GM12865 (cell line): ENCODE data around the gene GRM4.

Experiments used
- DNase-seq: peaks from one replicate; pipeline ENCODE4 v3.0.0; 2010; ENCODE audit warnings: low read depth
- H3K4me3 ChIP-seq: 2 replicates; pipeline ENCODE4 v1.5.1; 2011; ENCODE audit warnings: mild to moderate bottlenecking, low read depth, low read length, control low read depth
- CTCF ChIP-seq: IDR thresholded peaks from 2 replicates; pipeline ENCODE4 v1.5.1; 2011; ENCODE audit warnings: low read length, control low read depth, low read depth, inconsistent platforms; ENCODE audit not compliant: insufficient read depth; ENCODE audit errors: missing control alignments

Gene GRM4

GRCh38 chr6:34057191-34057590, 88.7 kb downstream of the GRM4 start:
- DNase-seq: no peak
- no peak overlapping the region for H3K4me3 ChIP-seq
- TF ChIP-seq CTCF: no peak

DNA sequence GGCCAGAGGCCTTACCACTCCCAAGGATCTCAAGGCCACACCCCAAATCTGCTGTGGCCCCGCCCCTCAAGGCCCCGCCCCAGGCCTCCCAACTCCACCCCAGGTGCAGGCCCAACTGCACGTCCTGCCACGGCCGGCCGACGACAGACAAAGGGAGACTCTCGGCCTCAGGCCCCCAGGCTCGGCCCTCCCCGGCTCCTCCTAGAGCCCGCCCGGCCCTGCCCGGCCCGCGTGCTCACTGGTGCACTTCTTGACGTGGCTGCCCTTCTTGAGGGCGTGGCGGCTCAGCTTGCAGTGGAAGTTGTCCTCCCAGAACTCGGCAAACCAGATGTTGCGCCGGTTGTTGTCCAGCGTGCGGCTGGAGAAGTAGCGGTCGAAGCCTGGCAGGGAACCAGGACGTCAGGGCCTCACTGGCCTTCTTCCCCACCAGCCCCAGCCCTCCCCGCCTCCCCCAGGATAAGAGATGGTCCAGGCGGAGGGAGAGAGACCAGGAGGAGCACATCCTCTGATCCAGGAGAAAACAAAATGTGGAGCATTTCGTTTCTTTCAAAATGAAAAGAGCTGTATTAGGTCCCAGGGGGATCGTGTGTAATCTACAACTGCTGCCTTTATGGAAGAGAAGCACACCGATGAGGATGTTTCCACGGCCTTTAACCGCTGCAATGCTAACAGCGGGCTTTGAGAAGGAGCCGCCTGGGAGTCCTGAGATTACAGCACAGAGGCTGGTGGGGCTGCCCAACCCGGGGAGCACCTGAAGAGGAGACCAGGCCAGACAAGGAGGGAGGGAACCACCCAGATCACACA, 89.4 kb downstream of the GRM4 start:
- peak; percentile 37 for DNase-seq
- H3K4me3 ChIP-seq: no peak overlapping the region
- TF ChIP-seq CTCF: no peak

GRCh38 chr6:34055223-34055933, 90.5 kb downstream of the GRM4 start:
- peak; percentile 89 for TF ChIP-seq CTCF
- no peak overlapping the region for H3K4me3 ChIP-seq
- peak; percentile 75 for DNase-seq

DNA sequence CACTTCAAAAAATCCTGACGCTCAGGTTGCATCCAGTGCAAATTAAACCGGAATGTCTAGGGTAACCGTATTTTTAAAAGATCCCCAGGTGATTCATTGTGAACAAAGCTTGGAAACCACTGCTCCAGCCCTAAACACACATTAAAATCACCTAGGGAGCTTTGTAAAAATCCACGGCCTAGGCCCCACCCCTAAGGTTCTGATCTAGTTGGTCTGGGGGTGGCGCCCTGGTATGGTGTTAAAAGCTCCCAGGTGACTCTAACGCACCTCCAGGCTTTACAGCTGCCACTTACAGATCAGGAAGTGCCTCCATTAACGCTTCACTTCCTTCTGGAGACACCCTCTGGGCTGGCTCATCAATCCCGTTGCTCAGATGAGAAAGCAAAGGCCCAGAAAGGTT, 92.2 kb downstream of the GRM4 start:
- no peak for TF ChIP-seq CTCF
- no peak for DNase-seq
- H3K4me3 ChIP-seq: no peak overlapping the region

- TF ChIP-seq CTCF: no peak
- no peak overlapping the region for H3K4me3 ChIP-seq
- DNase-seq: no peak
These were observed 92.8 kb downstream of the GRM4 start for GRCh38 chr6:34052918-34053608.

GRCh38 chr6:34052071-34052825, 93.6 kb downstream of the GRM4 start:
- no peak overlapping the region for H3K4me3 ChIP-seq
- TF ChIP-seq CTCF: no peak
- no peak for DNase-seq
